ENCODE data around the gene B3GALT4. TPM values are rescaled to one million over a fixed set of nuclear protein-coding genes. Genes with fewer than 3 reads are reported as not detected.

B3GALT4 gene
- total RNA-seq, 1 experiment from 2014 or later = 7.9 TPM

GRCh38 chr6:33249732-33250630 is 26.9 kb upstream of the B3GALT4 start:
- Histone ChIP-seq H3K4me3 (ENCODE audit: low read length) (peak overlapping the region; percentile 70), H3K79me2 (ENCODE audit: low read length) (no peaks in the 10 kb centered on the region), H4K20me1 (ENCODE audit: low read length) (no peaks in the 10 kb centered on the region), H3K9ac (ENCODE audit: low read length) (peak overlapping the region; percentile 69), H3K4me1 (ENCODE audit: insufficient read depth, low read length) (peaks cover 30% of the 10 kb centered on the region), H3K9me3 (ENCODE audit: low read length) (no peaks in the 10 kb centered on the region), H3K27ac (ENCODE audit: low read length) (peak overlapping the region; percentile 72), H3F3A (ENCODE audit: low read length, unreplicated experiment) (peaks cover 7% of the 10 kb centered on the region), H2AFZ (ENCODE audit: low read length) (peak overlapping the region; percentile 81), H3K4me2 (ENCODE audit: low read length) (peak overlapping the region; percentile 89), H3K27me3 (ENCODE audit: low read length) (no peaks in the 10 kb centered on the region), H3K36me3 (ENCODE audit: low read depth, low read length) (no peaks in the 10 kb centered on the region), H3K9me2 (replicated peaks; ENCODE audit: low read length) (no peaks in the 10 kb centered on the region)
- TF ChIP-seq EZH2phosphoT487 (IDR thresholded peaks at IDR 0.05; ENCODE audit: borderline replicate concordance, low read length) = no peak
- no peak for TF ChIP-seq EZH2 (IDR thresholded peaks at IDR 0.05; ENCODE audit: low read length, unreplicated experiment)
- TF ChIP-seq CTCF (conservative IDR thresholded peaks at IDR 0.05; ENCODE audit: low read depth, low read length) = no peak
- CTCF ChIA-PET = interaction anchor here (0.5 to 2.0 kb wide), 4 partner anchors 10 to 100 kb away, joined by 3 to 8 read pairs (median 5); no protein-coding TSS in a partner anchor
- intact Hi-C loops (cut with micrococcal nuclease) = loop anchor here (1.0 to 2.0 kb wide), 4 partner anchors 43 to 127 kb away; partner anchors contain the start of gene RGL2
- DNase-seq (peak; percentile 93), ATAC-seq (peak; percentile 34)
- POLR2A ChIA-PET (ENCODE audit: unreplicated experiment) = interaction anchor here (0.5 to 1.0 kb wide), 5 partner anchors 11 to 1120 kb away, joined by 3 to 7 read pairs (median 4); partner anchors contain the start of gene FKBPL
- BruUV-seq (replicated peaks) = TSS peak; percentile 93

GRCh38 chr6:33250731-33251130 is 26.2 kb upstream of the B3GALT4 start:
- no peak for ATAC-seq
- Histone ChIP-seq H3K4me1 (ENCODE audit: insufficient read depth, low read length) (peaks cover 30% of the 10 kb centered on the region), H3K4me2 (ENCODE audit: low read length) (peak overlapping the region; percentile 89), H3K27ac (ENCODE audit: low read length) (peak overlapping the region; percentile 72), H3K9me2 (replicated peaks; ENCODE audit: low read length) (no peaks in the 10 kb centered on the region), H3F3A (ENCODE audit: low read length, unreplicated experiment) (peaks cover 7% of the 10 kb centered on the region), H3K36me3 (ENCODE audit: low read depth, low read length) (no peaks in the 10 kb centered on the region), H3K79me2 (ENCODE audit: low read length) (no peaks in the 10 kb centered on the region), H3K9ac (ENCODE audit: low read length) (no peak overlapping the region), H3K9me3 (ENCODE audit: low read length) (no peaks in the 10 kb centered on the region), H3K4me3 (ENCODE audit: low read length) (no peak overlapping the region), H4K20me1 (ENCODE audit: low read length) (no peaks in the 10 kb centered on the region), H3K27me3 (ENCODE audit: low read length) (no peaks in the 10 kb centered on the region), H2AFZ (ENCODE audit: low read length) (no peak overlapping the region)
- TF ChIP-seq CTCF (conservative IDR thresholded peaks at IDR 0.05; ENCODE audit: low read depth, low read length) (no peak), EZH2phosphoT487 (IDR thresholded peaks at IDR 0.05; ENCODE audit: borderline replicate concordance, low read length) (no peak), EZH2 (IDR thresholded peaks at IDR 0.05; ENCODE audit: low read length, unreplicated experiment) (no peak)
- CTCF ChIA-PET = interaction anchor here (0.7 to 2.0 kb wide), 2 partner anchors 9 to 99 kb away, joined by 3 to 8 read pairs; no protein-coding TSS in a partner anchor
- no peak for DNase-seq
- no TSS peak for BruUV-seq (replicated peaks)
- intact Hi-C loops (cut with micrococcal nuclease) = loop anchor here (2.0 kb wide), 1 partner anchor 48 kb away; the partner anchor contains the start of gene RGL2
- POLR2A ChIA-PET (ENCODE audit: unreplicated experiment) = interaction anchor here (0.6 to 1.0 kb wide), 3 partner anchors 10 to 279 kb away, joined by 3 to 6 read pairs (median 4); no protein-coding TSS in a partner anchor

Data from PC-3 (cell line).